Activated CD8-positive, alpha-beta memory T cell treated with anti-CD3 and anti-CD28 coated beads, Interleukin-2, amount 50 U/mL, for 1 hour (primary cell): ENCODE measurements around the gene XPR1.
"Not testable (repeated sequence)": the region's sequence is repeated elsewhere in the genome, so short reads cannot be mapped to it uniquely, and the experiment has no call there.

Experiments
- DNase-seq: peaks from one replicate; pipeline ENCODE4 v3.0.0-alpha.2; 2020; ENCODE audit errors: extremely low read depth

XPR1 gene

DNA sequence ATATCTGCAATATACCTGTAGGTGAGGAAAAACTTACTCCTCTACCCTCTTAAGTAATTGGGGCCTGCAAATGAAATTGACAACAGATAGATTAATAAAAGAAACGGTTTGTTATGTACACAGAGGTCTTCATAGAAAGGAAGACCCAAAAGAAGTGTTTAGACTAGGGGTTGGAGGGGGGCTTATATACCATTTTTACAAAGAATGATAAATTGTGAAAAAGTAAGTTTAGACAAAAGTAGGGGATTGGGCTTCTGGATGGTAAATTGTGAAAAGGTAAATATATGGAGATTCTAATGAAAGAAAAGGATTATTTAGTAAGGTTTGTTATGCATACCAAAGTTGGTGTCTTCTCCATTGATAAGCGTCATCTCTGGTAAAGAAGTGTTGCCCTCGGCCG, 207.7 kb downstream of the XPR1 start:
- no peak for DNase-seq

DNA sequence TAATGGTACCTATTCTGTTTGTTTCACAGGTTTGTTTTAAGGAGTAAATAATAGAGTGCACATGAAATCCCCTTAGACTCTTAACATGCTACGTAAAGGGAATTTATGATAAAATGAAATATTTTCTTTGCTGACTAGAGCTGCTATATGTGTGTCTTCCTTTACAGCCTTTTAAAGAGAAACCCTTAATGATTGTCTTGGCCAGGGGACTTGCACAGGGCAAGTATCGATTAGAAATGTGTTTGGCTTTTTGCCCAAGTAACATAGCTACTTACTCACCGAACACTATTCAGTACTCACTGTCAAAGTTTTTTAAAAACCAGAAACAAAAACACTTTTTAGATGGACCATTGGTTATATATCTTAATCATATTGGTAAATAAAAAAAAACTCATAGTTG, 209.6 kb downstream of the XPR1 start:
- DNase-seq: no peak

DNA sequence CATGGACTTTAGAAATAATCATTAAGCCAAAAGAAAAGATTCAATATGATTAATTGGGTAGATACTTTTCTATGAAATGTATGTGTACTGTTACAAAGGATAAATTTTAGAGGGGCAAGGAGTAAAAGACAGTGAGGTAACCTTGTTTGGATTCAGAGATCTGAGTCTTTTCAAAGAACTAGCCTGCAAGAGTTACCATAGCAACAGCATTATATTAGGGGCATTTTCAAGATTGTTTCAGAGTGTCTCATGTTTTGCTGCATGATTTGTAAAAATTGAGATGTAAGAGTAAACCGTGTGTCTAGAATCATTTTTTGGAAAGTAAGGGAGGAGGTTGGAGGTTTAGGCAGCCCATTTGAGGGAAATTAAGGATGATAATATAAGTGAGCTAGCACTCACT, 210.2 kb downstream of the XPR1 start:
- DNase-seq: no peak

DNA sequence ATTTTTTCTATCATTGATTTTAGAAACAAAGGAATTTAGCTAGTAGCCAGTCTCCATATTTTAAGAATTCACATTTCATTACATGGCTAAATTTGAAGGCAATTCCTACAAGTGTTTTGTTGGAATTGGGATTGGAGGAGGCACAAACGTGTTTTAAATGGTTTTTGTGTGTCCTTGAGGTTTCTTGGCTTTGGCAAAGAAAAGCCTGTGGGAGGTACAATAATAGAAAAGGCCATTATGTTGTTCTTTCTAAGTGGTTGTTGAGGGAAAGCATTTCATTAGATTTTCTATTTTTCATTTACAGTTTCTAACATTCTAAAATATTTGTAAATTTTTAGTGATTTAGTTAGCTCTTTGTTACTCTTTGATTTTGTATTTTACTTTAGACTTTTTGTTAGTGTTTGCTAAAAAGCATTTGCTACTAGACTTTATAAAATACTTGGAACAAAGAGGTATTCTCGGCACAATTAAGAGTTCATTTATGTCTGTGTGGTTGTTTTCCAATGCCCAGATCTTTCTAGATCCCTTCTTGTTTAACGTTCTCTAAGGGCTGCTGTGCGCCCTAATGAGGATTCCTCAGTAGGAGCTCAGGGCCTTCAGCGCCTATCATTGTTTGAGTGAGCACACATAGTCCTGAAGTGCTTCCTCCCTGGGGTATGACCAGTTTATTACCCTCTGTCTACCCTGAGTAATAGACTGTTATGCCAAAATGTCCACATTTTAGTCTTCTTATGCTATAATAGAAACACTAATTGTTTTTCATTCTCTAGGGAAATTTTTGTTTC, 210.9 kb downstream of the XPR1 start:
- no peak for DNase-seq

DNA sequence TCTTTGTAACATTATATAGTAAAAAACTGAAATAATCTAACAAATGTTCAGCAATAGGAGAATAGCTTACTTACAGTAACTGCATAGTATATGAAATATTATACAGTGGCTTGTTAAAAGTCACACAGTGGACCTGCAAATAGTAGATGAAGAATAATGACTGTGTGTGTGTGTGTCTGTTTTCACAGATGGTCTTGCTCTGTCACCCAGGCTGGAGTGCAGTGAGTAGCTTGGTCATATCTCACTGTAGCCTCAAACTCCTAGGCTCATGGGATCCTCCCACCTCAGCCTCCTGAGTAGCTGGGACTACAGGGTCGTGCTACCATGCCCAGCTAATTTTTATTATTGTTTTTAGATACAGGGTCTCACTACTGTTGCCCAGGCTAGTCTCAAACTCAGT, 213.5 kb downstream of the XPR1 start:
- DNase-seq: no peak

DNA sequence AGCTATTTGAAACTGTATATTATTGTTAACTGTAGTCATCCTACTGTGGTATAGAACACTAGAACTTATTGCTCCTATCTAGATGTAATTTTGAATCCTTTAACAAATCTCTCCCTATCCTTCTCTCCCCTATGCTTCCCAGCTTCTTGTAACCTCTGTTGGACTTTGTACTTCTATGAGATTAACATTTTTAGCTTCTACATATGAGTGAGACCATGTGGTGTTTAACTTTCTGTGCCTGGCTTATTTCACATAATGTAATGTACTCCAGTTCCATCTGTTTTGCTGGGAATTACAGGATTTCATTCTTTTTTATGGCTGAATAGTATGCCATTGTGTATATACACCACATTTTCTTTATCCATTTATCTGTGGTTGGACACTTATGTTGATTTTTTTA, 216.4 kb downstream of the XPR1 start:
- DNase-seq: no peak

DNA sequence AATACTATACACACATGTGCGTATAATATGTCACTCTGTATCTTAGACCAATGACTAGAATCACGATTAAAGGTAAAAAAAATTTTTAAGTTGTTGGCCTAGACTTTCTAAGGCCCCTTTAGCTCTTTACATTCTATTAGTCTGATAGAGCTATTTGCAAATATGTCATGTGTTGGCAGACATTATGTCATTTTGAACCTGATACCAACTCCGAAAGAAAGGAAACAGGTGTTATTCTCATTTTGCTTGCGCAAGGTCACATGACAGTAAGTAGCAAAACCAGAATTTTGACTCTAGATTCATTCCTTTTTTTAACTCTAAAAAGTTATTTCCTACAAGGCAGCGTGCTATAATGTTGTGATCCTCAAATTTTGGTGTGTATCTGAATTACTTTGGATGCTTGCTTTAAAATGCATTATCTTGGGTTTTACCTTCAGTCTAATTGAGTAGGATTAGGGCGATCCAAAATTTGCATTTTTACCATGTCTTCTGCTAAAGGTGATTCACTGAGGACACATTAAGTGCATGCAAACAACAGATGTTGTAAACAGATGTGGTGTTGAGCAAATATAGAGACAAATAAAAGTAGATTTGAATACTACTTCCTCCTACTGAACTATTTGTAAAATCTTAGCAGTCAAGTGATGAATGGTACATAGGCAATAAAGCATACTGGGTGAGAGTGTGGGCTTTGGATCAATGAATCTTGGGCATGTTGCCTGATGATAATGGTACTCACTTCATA, 217.4 kb downstream of the XPR1 start:
- DNase-seq: no peak

DNA sequence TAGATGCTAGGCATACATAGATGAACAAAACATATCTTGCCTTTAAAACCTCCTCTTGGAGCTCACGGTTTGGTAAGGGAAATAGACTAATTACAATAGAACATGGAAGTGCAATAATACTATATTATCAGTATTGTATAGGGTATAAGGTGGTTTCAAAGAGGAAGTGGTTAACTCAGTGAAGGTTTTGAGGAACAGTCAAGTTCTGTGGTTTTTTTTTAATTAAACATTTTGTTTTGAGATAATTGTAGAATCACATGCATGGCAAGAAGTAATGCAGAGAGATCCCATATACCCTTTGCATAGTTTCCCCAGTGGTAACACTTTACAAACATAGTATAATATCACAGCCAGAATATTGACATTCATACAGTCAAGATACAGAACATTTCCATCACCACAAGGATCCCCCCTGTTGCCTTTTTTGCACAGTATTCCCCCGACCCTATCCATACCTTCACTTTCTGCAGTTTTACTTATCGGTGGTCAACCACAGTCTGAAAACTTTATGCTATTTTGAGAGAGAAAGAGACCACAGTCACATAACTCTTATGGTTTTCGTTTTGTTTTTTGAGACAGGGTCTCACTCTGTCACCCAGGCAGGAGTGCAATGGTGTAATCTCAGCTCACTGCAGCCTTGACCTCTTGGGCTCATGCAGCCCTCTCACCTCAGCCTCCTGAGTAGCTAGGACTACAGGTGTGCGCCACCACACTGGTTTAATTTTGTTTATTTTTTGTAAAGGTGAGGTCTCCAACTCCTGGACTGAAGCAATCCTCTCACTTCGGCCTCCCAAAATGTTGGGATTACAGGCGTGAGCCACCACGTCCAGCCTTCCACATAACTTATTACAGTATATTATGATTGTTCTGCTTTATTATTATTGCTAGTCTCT, 220.4 kb downstream of the XPR1 start:
- no peak for DNase-seq

DNA sequence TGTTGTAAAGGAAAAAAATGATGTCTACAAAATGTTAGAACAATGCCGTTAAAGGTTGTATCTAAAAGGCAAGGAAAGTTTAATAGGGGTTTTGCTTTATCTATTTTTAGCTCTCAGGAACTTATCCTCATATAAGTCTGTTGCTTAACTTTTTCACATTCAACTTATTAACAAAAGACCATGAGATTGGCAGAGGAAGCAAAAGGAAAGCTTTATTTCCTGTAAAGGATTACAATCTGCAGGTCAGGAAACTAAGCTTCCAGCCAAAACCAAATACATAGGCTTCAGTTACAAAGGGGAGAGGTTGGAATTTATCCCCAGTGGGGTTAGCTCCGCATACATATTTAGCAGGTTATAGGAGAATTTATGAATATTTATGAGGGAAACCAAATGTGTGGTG, 222.2 kb downstream of the XPR1 start:
- no peak for DNase-seq

DNA sequence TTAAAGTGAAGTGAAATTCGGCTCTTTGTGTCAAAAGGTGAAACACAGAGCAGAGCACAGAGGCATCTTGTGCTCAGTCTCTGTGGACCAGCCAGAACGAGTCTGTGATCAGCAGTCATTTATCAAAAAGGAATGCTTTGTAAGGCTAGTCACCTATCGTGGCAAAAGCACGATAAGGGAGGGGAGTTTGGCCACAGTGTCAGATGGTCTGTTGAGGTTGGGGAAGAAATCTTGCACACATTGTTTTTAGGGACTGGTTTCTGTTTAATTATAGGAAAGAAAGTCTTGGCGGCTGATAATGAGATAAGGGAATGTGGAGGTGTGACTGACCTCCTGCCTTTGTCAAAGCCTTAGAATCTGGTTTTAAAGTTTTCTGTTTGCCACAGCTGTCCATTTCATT, 222.6 kb downstream of the XPR1 start:
- no peak for DNase-seq

DNA sequence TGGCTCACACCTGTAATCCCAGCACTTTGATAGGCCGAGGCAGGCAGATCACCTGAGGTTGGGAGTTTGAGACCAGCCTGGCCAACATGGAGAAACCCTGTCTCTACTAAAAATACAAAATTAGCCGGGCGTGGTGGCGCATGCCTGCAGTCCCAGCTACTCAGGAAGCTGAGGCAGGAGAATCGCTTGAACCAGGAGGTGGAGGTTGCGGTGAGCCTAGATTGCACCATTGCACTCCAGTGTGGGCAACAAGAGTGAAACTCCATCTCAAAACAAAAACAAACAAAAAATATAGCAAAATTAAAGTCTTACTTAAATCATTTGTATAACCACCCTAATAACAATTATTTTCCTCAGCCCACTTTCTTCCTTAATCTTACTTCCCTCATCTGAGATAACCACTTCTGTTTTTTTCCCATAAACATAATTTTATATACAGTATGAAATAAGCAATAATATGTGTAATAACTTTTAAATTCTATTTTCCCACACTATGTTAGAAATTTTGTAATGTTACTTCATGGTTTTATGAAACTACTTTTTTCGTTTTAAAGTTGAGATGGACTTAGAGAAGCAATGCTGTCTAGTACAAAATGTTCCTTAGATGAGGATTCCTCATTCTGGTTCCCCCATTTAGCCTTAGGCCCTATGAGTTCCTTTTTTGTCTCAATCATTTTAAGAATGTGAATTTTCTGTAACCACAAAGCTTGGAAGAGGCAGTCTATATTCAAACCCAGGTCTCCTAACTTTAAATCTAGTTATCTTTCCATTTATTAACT, 226.3 kb downstream of the XPR1 start:
- DNase-seq: not testable (repeated sequence)

DNA sequence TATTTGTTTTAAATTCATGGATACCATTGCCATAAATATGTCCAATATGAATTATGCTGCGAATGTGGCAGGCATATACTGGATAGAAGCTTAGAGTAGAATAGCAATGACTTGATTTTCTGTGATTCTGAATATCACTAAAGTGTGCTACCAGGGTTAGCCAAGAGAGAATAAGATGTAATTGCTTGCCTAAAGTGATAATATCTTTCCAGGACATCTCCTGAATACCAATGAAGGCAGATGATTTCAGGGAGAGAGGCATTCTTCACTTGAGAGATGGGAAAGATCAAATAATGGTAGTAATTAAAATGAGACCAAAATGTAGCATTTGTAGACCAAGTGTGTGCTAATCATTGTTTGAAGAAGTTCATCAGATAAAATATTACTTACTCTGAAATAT, 227.5 kb downstream of the XPR1 start:
- DNase-seq: no peak

DNA sequence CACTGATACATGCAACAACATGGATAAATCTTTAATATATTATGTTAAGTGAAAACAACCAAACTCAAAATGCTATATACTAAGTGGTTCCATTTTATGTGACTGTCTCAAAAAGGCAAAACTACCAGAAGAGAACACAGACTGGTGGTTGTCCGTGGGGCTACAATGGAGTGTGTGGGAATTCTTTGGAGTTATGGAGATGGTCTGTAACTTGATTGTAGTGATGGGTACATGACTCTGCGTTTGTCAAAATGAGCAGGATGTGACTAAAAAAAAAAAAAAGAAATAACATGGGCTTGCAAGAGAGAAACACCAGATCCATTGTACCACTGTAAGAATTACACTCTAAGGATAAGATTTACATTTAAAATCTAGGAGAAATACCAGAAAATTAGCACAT, 228.7 kb downstream of the XPR1 start:
- DNase-seq: no peak

DNA sequence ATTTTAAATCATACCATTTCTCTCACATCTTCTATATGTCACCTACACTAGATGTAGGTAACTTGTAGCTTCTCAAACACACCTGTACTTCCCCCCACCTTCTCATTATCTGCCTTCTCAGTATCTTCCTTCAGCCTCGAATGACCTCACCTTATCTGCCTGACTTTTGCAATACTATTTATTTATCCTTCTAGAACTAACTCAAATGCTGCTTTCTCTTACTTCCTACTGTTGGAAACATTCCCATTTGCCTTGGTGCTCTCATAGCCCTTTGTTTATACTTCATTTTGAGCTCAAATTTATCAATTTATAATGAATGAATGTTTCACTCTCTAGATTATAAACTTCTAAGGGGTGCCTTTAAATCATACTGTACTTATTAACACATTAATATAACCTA, 230.5 kb downstream of the XPR1 start:
- no peak for DNase-seq

DNA sequence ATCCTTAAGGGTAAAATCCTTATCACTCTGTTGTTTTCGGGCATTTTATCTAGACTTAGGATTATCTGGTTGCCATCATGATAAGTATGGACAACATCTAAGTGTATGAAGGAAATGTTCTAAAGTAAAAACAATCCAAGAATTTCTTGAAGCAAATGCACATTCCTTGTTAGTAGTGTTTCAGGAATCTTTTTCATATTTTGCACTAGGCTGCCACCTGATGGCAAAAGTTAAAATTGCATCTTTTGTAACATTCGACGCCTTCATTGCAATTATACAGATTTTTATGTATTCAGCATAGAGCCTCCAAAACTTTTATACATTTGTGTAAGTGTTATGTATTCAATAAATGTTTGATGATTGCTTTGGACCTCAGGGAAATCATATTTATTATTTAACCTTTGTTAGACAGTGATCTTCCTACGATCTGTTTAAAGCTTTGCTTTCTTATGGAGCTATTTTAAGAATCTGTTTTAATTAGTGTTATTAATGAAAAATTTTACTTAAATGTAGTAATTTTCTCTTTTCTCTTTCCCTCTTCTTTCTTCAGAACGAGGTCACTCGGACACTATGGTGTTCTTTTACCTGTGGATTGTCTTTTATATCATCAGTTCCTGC, 231.4 kb downstream of the XPR1 start:
- no peak for DNase-seq

DNA sequence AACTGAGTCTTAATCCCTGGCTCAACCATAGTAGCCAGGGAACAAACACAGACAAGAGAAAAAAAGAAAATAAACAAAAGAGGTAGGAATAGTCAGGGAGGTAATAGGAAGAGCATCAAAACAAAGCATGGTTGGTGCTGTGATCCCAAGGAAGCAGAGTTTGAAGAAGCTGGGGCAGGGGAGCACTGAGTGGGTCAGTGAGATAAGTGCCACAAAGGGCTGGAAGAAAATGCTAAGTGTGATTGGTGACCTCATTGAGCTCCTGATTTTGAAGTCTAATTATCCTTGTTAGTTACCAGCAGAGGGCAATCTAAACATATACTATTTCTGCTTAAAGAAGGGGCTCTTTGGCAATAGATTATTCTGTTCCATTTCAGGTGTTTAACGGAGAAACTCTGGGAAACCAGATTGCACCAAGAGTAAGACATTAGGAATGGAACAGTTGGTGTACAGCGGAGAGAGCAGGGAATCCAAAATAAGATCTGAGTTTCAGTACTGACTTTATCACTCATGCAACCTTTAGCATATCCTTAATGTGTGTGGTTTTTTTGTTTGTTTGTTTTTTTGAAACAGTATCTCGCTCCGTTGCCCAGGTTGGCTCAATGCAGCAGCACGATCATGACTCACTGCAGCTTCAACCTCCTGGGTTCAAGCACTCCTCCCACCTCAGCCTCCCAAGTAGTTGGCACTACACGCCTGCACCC, 250.1 kb downstream of the XPR1 start:
- no peak for DNase-seq

DNA sequence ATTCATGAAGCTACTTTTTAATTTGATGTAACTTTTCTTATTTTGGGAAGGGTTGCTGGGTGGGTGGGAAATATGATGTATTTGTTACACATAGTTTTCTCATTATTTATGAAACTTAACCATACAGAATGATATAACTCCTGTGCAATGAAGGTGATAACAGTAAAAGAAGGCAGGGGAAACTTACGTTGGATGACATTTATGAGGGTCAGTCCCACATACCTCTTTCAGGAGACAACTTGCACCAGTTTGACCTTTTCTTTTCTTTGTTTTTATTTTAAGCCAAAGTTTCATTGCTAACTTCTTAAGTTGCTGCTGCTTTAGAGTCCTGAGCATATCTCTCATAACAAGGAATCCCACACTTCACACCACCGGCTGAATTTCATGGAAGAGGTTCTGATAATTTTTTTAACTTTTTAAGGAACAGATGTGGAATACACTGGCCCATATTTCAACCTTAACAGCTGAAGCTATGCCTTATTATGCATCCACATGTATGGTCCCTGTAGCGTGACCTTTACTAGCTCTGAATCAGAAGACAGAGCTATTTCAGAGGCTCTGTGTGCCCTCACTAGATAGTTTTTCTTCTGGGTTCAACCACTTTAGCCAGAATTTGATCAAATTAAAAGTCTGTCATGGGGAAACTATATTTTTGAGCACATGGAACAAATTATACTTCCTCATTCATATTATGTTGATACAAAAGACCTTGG, 252.9 kb downstream of the XPR1 start:
- no peak for DNase-seq

DNA sequence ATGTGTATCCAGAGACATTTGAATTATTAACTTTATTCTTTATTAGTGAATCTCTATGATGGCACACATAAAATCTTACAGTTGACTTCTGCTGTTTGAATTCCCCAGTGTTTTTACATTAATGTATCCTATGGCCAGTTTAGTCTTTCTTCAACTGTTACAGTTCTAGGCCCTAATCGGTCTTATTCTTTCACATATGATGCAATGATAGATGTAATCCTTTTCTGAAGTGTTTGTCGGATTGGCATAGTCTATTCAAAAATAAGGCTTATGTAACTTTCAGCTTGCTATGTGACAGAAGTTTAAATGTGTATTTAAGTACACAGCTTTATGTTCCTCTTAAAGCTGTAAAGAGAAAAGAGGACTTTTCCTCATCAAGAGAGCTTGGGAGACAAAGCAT, 254.5 kb downstream of the XPR1 start:
- no peak for DNase-seq

DNA sequence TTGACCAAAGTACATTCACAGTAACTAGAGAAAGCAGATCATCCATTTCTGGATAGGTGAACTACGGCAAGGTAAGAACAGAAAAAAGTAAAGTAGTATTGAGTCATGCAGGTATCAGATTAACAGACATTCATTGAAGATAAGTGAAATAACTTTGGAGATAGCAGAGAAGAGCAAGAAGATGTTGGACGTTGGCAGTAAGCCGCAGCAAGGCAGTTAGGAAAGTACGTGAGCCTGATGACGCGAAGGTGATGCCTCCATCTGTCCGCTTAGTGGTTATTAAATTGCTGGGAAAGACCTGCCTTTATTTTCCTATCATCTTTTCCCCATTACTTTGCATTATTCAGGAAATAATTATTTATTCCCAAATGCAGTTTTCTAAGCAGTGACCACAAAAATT, 256.0 kb downstream of the XPR1 start:
- DNase-seq: no peak

DNA sequence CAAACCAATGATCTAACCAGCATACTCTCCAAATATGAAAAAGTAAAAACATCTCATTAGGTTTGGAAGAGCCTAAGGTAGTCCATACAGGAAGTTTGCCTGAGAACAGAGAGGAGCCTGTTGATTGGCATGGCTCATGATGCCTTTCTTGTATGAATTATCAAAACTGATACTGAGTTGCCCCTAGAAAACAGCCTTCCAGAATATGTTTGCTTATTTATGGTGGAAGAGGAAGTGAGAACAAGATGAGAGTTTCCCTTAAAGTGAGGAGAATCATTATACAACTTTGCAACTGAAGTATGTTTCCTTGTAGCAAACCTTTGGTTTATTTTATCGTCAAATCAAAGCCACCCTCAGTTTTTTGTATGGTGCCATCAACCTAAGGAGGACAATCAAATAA, 257.0 kb downstream of the XPR1 start:
- no peak for DNase-seq
